ENCODE measurements around the gene PRAMEF1. TPM values are rescaled to one million over a fixed set of nuclear protein-coding genes. Genes with fewer than 3 reads are reported as not detected.

The PRAMEF1 gene
- total RNA-seq, 3 donors from 2014 or later: not detected

Other genes with a start within 250 kb of the PRAMEF1 start
- 100 to 1,000 TPM; 109 to 151 (median 117) TPM for gene DHRS3, start 173.2 kb upstream of the PRAMEF1 start, total RNA-seq
- gene AADACL4, start 147.3 kb upstream of the PRAMEF1 start, total RNA-seq: not detected
- gene AADACL3, start 75.3 kb upstream of the PRAMEF1 start, total RNA-seq: under 1 TPM in 1 of 3 donors, not detected in 2; under 0.01 TPM
- not detected for gene CFAP107, start 45.2 kb upstream of the PRAMEF1 start, total RNA-seq
- not detected for gene PRAMEF12, start 17.7 kb upstream of the PRAMEF1 start, total RNA-seq
- not detected for gene PRAMEF11, start 40.0 kb downstream of the PRAMEF1 start, total RNA-seq
- not detected for gene HNRNPCL1, start 57.3 kb downstream of the PRAMEF1 start, total RNA-seq
- gene PRAMEF2, start 65.7 kb downstream of the PRAMEF1 start, total RNA-seq: not detected
- gene PRAMEF4, start 94.8 kb downstream of the PRAMEF1 start, total RNA-seq: not detected
- gene PRAMEF10, start 106.9 kb downstream of the PRAMEF1 start, total RNA-seq: not detected
- not detected for gene PRAMEF7, start 125.2 kb downstream of the PRAMEF1 start, total RNA-seq
- gene PRAMEF6, start 156.2 kb downstream of the PRAMEF1 start, total RNA-seq: not detected

Measured in breast epithelium (tissue), 3 donors.